Measurements from ENCODE around the gene LCAT. TPM values are rescaled to one million over a fixed set of nuclear protein-coding genes. Genes with fewer than 3 reads are reported as not detected.

Gene LCAT
- total and polyA plus RNA-seq, 2 experiments from 2014 or later, result 13.7 to 18.9 TPM

- Histone ChIP-seq H2AFZ (no peak overlapping the region), H3K4me2 (no peak overlapping the region), H3K4me1 (ENCODE audit: insufficient read depth) (no peaks in the 10 kb centered on the region), H4K20me1 (replicated peaks; ENCODE audit: insufficient read depth) (peaks cover 14% of the 10 kb centered on the region), H3K36me3 (ENCODE audit: insufficient read depth) (peaks cover 8% of the 10 kb centered on the region; the same call in 1 of the 2 replicates), H3K27me3 (ENCODE audit: insufficient read depth) (no peaks in the 10 kb centered on the region), H3K9me2 (ENCODE audit: insufficient read depth) (no peaks in the 10 kb centered on the region), H3K79me2 (replicated peaks; ENCODE audit: insufficient read depth) (no peaks in the 10 kb centered on the region), H3K27ac (ENCODE audit: low read depth) (no peak overlapping the region), H3F3A (replicated peaks; ENCODE audit: low read depth) (peaks cover 14% of the 10 kb centered on the region), H3K4me3 (no peak overlapping the region)
- Mint-ChIP-seq H3K36me3 (ENCODE audit: low read depth) (peaks cover 29% of the 10 kb centered on the region), H3K27me3 (ENCODE audit: insufficient read depth, low read depth, poor library complexity) (peaks cover 7% of the 10 kb centered on the region), H3K9me3 (no peaks in the 10 kb centered on the region), H3K27ac (no peak overlapping the region), H3K4me3 (no peak overlapping the region), H3K4me1 (peaks cover 4% of the 10 kb centered on the region; the same call in 2 of the 3 replicates)
- TF ChIP-seq ZNF331 (CRISPR knock-in tag; IDR thresholded peaks at IDR 0.05; ENCODE audit: low read depth) (no peak), ETS1 (IDR thresholded peaks at IDR 0.05) (no peak), STAT1 (IDR thresholded peaks at IDR 0.05; ENCODE audit: unreplicated experiment) (no peak), NANOG (IDR thresholded peaks at IDR 0.05; ENCODE audit: borderline replicate concordance) (no peak), REST (IDR thresholded peaks at IDR 0.05; ENCODE audit: unreplicated experiment) (no peak), EZH2 (IDR thresholded peaks at IDR 0.05; ENCODE audit: low read depth, unreplicated experiment) (no peak), ZNF462 (CRISPR knock-in tag; IDR thresholded peaks at IDR 0.05) (no peak), CREB1 (CRISPR knock-in tag; IDR thresholded peaks at IDR 0.05; ENCODE audit: low read depth) (no peak), JUNB (IDR thresholded peaks at IDR 0.05; ENCODE audit: unreplicated experiment) (no peak), ZNF114 (CRISPR knock-in tag; IDR thresholded peaks at IDR 0.05) (no peak), POLR2AphosphoS5 (IDR thresholded peaks at IDR 0.05; ENCODE audit: low read depth) (no peak)
- ATAC-seq, result no peak
- DNase-seq (ENCODE audit: low spot score), result no peak
Measured at GRCh38 chr16:67943256-67943618, 683 bp downstream of the LCAT start.

All from GM23338 (cell line).